Ishikawa (cell line): ENCODE results near the gene WFDC1.

ENCODE experiments used
- MAX ChIP-seq: IDR thresholded peaks from 2 replicates; pipeline ENCODE4 v1.6.1; 2012
- REST ChIP-seq: IDR thresholded peaks from 2 replicates; pipeline ENCODE4 v1.6.1; 2012; ENCODE audit warnings: low read depth, mild to moderate bottlenecking
- TCF12 ChIP-seq: IDR thresholded peaks from 2 replicates; pipeline ENCODE4 v1.6.1; 2012; ENCODE audit warnings: low read depth
- USF1 ChIP-seq: IDR thresholded peaks from 2 replicates; pipeline ENCODE4 v1.6.1; 2012

DNA sequence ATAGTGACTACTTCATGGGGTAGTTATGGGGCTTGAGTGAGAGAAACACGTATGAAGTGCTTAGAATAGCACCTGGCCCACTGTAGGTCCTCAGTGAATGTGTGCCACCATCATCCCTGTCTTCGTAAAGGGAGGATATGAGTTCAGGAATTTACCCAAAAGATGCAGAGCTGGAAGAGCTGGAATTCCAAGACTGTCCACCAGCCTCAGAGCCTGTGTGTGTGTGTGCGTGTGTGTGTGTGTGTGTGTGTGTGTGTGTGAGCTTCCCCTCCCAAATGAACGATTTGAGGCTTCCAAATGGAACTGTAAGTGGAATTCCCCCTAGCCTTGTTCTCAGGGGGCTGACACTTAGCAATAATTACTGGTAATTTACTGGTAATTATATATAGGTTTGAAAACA, 27.3 kb downstream of the WFDC1 start:
- TF ChIP-seq REST (no peak), MAX (no peak), USF1 (no peak), TCF12 (no peak)
